Activated CD8-positive, alpha-beta T cell treated with anti-CD3 and anti-CD28 coated beads, Interleukin-2, amount 10 ng/mL, durations not matched to agents 7 days and 5 days (primary cell): ENCODE data around the gene SH3BP4. TPM values are rescaled to one million over a fixed set of nuclear protein-coding genes. Genes with fewer than 3 reads are reported as not detected.

ENCODE experiments used
- ATAC-seq: fragments of 150-1000 bp; cut with Tn5 transposase; one replicate; pipeline ENCODE4 v1.10.0; 2021; ENCODE audit warnings: moderate library complexity
- CTCF ChIA-PET: fragments of 350-600 bp; sonication (Branson Sonifier 250); formaldehyde crosslinking; loops from one replicate; lab custom pipeline; 2021; ENCODE audit warnings: antibody characterized with exemption; lab: Charles Lee
- POLR2A ChIA-PET: fragments of 350-600 bp; sonication (Branson Sonifier 250); formaldehyde crosslinking; loops from one replicate; lab custom pipeline; 2021; ENCODE audit warnings: antibody characterized with exemption; lab: Charles Lee
- DNase-seq: peaks from one replicate; pipeline ENCODE4 v3.0.0-alpha.2; 2020
- H3K27ac Mint-ChIP-seq: one replicate; pipeline ENCODE4 v1.8.0; 2021; ENCODE audit warnings: mild to moderate bottlenecking, mixed read lengths
- H3K27me3 Mint-ChIP-seq: one replicate; pipeline ENCODE4 v1.8.0; 2021; ENCODE audit warnings: low read depth, mixed read lengths
- H3K36me3 Mint-ChIP-seq: one replicate; pipeline ENCODE4 v1.8.0; 2021; ENCODE audit warnings: low read depth, mixed read lengths
- H3K4me1 Mint-ChIP-seq: one replicate; pipeline ENCODE4 v1.8.0; 2021; ENCODE audit warnings: low read depth, mixed read lengths
- H3K4me3 Mint-ChIP-seq: one replicate; pipeline ENCODE4 v1.8.0; 2021; ENCODE audit warnings: mild to moderate bottlenecking, mixed read lengths
- H3K9me3 Mint-ChIP-seq: one replicate; pipeline ENCODE4 v1.8.0; 2022; ENCODE audit warnings: mixed read lengths; ENCODE audit not compliant: insufficient read depth
- total RNA-seq, 2 experiments: library from RNA; stranded (reverse); gene quantifications; one replicate each; pipeline ENCODE4 v1.2.3, GENCODE V29; 2021

SH3BP4 gene
- total RNA-seq, 2 experiments from 2014 or later: not detected

DNA sequence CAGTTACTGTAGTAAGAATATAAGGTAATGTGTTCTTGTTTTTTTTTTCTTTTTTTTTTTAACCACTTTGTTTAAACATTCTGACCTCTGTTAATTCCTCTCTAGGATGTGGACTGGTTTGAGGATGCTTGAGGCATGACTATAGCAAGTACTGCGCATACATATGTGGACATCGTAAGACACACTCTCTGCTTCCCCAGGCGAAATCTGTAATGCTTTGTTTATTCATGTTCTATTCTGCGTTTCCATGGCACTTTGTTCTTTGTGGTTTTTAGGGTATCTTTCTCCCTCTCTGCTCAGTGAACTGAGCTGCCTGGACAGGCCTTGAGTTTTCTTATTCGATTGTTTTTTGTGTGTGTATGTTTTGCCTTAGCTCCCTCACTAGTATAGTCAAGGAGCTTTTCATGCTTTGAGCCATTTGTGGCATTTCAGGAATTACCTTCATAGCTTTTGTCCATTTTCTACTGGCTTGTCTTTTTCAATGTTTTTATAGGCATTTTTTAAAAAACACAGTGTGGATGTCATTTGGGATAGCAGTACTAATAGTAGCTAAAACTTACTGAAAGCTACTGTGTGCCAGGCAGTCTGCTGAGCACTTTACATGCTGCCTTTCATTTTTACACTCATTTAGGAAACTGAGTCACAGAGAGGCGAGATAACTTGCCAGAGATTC, 1.9 kb upstream of the SH3BP4 start:
- H3K27ac Mint-ChIP-seq: no peak overlapping the region
- no peaks in the 10 kb centered on the region for H3K9me3 Mint-ChIP-seq
- peaks cover 2% of the 10 kb centered on the region for H3K4me1 Mint-ChIP-seq
- ChIA-PET POLR2A (interaction anchor here (0.6 kb wide), 1 partner anchor 8 kb away, joined by 3 read pairs; no protein-coding TSS in a partner anchor), CTCF (no interaction called here)
- peaks cover 54% of the 10 kb centered on the region for H3K27me3 Mint-ChIP-seq
- H3K4me3 Mint-ChIP-seq: no peak overlapping the region
- DNase-seq (no peak), ATAC-seq (no peak)
- H3K36me3 Mint-ChIP-seq: no peaks in the 10 kb centered on the region

DNA sequence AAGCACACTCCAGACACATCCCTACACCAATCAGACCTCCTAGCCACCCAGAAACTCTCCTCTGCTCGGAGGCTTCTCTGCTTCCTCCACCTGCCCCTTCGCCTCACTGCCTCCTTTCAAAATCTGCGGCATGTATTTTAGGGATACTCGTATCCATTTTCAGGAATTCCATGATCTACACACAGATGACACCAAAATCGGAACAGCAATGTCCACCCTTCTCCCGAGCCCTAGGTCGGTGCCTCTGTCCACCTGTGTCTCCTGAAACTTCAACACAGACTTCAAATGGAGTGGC, 1.4 kb upstream of the SH3BP4 start:
- CTCF ChIA-PET: no interaction called here

DNA sequence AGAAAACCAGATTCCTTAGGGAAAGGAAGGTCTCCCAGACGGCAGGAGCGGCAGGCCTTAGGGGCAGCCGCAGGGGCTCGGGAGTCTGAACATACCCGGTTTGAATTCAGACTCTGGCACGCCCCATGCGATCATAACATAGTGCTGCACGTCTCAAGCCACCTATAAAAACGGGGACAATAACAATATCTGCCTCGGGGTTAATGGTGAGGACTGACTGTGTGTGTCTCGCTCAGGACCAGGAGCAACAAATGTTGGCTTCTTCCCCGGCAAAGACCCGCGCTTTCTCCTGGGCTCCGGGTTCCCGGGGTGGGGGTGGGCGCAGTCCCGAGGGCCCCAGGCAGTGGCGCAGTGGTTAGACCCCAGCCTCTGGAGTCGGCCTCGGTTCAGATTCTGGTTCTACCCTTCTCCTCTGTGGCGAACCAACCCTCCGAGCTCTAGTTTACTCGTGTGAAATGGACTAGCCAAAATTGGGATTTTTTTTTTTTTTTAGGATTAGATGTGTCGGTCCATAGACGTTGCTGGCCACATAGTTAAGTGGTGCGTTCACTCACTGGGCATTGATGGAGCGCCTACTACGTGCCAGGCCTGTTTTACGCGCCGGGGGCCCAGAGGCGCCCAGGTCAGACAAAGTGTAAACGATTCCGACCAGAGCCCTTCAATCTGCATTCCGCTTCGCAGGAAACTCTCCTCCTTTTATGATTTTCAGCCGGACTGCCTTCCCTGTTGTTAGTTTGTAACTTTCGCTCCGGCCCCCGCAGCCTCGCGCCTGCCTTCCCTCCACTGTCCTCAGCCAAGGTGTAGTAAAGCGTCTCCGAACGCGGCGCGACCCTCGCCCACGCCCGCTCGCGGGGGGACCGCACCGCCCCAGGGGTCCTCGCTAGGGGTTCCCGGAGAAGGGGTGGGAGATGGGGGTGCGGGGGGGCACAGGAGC, 820 bp upstream of the SH3BP4 start:
- peak overlapping the region; percentile 67 for H3K4me3 Mint-ChIP-seq

More for the DNA sequence above, 1.4 kb upstream of the SH3BP4 start:
- POLR2A ChIA-PET: no interaction called here
- ATAC-seq: no peak
- DNase-seq: no peak
- no peak overlapping the region for H3K4me3 Mint-ChIP-seq
- H3K27ac Mint-ChIP-seq: no peak overlapping the region
- H3K27me3 Mint-ChIP-seq: peaks cover 54% of the 10 kb centered on the region
- peaks cover 2% of the 10 kb centered on the region for H3K4me1 Mint-ChIP-seq
- no peaks in the 10 kb centered on the region for H3K9me3 Mint-ChIP-seq
- H3K36me3 Mint-ChIP-seq: no peaks in the 10 kb centered on the region

DNA sequence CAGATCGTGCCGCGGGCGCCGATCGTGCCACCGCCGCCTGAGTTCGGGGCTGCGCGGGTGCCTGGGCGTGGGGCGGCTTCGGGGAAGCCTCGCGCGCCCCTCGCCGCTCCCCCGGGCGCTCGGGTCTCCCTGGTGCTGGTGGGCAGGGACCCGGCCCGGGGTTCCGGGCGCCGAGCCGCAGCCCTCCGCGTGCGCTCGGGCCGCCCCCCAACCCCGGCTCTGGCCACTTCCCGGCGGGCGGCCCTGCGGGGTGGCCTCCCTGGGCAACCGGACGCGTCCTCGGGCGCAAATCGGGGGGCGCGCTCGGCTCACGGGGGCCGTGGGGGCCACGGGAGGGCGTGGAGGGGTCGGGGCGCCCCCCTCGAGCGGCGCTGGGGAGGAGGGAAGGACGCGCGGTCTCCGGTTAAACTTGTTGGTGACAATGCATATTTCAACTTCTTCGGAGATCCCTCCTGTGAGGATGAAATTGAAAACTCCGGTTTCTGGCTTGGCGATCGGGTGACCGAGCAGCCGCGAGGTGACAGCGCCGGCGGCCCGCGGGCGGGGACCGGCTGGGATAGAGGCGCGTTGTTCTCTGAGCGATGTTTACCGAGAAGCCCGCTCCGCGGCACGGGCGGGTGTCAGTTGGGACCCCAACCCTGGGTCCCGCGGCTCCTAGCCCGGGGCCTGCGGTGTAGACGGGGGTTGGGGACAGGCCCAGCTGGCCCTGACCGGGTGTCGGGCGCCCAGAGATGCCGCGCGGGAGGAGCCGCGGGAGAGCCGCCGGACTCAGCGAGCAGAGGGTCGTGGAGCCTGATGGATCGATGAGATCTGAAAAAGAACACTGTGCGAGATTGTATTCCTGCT, 676 bp downstream of the SH3BP4 start:
- ChIA-PET CTCF (no interaction called here), POLR2A (no interaction called here)
- Mint-ChIP-seq H3K27me3 (peaks cover 58% of the 10 kb centered on the region), H3K4me3 (no peak overlapping the region), H3K36me3 (no peaks in the 10 kb centered on the region), H3K9me3 (no peaks in the 10 kb centered on the region), H3K4me1 (peaks cover 2% of the 10 kb centered on the region), H3K27ac (no peak overlapping the region)
- DNase-seq (no peak), ATAC-seq (peak; percentile 25)

More for the DNA sequence above, 820 bp upstream of the SH3BP4 start:
- no peaks in the 10 kb centered on the region for H3K36me3 Mint-ChIP-seq
- ATAC-seq (no peak), DNase-seq (no peak)
- H3K27me3 Mint-ChIP-seq: peaks cover 59% of the 10 kb centered on the region
- H3K4me1 Mint-ChIP-seq: peaks cover 2% of the 10 kb centered on the region
- CTCF ChIA-PET: no interaction called here
- H3K27ac Mint-ChIP-seq: no peak overlapping the region
- POLR2A ChIA-PET: no interaction called here
- H3K9me3 Mint-ChIP-seq: no peaks in the 10 kb centered on the region

DNA sequence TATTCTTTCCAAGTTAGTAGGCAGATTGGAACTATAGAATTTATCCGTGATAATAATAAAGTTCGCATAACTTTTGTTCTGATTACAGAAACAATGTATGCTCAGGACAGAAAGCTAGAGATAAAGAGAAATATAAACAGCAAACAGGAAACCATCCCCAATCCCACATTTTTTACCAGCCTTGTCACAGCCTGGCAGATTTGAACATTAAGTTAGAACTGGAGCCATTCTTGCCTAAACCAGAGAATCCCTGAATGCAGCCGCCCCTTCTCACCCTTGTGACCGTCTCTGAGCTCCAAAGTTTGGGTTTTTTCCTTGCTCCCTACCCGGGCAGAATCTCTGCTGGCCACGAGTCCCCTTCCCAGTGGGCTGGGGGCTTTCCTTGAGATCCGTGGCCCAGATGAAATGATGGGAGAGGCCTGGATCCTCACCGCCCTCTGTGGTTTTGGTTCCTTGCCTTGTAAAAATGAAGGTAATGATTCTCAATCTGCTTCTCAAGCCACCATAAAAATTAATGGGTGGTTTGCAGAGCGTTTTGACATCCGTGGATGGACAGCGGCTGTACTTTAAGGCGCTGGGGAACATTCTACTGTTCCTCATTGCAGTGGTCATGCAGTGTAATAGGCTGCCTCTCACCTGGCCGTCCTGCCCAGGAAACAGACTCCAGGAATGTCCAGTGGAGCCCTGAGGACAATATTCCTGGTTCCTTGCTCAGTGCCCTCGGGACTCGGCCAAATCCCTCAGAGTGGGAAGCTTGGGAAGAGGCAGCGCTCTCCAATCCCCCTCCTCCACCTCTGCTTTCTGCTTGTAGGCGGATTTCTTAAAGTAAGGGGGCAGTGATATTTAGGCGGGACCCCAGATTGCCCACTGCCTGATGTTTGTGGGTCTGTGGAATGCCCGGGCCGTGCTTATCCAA, 1.6 kb downstream of the SH3BP4 start:
- peaks cover 2% of the 10 kb centered on the region for H3K4me1 Mint-ChIP-seq
- ChIA-PET POLR2A (no interaction called here), CTCF (no interaction called here)
- peaks cover 56% of the 10 kb centered on the region for H3K27me3 Mint-ChIP-seq
- H3K27ac Mint-ChIP-seq: no peak overlapping the region
- no peaks in the 10 kb centered on the region for H3K36me3 Mint-ChIP-seq
- ATAC-seq (no peak), DNase-seq (no peak)
- no peaks in the 10 kb centered on the region for H3K9me3 Mint-ChIP-seq
- no peak overlapping the region for H3K4me3 Mint-ChIP-seq

DNA sequence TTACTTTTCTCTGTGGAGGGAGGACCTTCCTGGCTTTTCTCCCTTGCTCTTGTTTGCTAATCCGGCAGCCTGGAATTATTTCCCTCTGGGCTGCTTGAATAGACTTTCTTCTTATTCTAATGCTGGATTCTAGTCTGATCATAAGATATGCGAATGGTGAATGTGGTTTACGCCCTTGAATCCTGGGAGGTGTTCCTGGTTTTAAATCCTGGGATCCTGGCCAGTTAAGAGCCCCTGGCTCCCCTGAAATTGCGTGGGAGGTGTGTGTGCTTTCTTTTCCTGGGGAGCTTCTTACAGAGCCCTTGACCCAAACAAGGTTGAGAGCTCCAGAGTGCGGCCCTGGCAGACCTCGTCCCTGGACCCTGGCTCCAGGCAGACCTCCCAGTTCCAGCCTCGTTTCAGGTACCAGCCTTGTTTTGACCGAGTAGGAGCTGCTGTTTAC, 2.8 kb downstream of the SH3BP4 start:
- H3K27me3 Mint-ChIP-seq: peaks cover 45% of the 10 kb centered on the region
- POLR2A ChIA-PET: no interaction called here
- no peak for ATAC-seq
- H3K27ac Mint-ChIP-seq: no peak overlapping the region
- CTCF ChIA-PET: no interaction called here
- DNase-seq: no peak
- H3K4me1 Mint-ChIP-seq: peaks cover 2% of the 10 kb centered on the region
- no peak overlapping the region for H3K4me3 Mint-ChIP-seq
- no peaks in the 10 kb centered on the region for H3K9me3 Mint-ChIP-seq
- no peaks in the 10 kb centered on the region for H3K36me3 Mint-ChIP-seq

DNA sequence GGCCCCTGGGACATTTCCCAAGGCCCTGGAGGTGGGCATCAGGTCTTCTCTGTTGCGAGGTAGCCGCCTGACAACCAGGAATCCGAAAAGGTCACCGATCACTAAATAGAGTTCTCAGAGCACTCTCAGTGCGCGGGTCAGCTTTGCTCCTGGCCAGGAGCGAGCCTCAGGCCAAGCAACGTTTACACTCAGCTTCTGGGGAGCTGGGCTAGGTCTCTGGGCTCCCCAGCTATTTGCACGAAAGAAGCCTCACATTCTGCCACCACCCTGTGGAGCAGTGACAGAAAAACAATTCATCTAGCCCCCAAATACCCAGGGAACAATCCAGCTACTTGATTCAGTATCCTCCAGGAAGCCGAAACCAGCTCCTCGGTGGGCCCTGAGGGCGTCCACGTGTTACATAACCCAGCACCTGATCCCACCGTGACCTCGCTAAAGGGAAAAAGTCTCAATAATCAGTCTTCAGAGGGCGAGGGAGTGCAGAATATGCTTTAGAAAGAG, 3.3 kb downstream of the SH3BP4 start:
- ChIA-PET POLR2A (no interaction called here), CTCF (no interaction called here)
- Mint-ChIP-seq H3K27ac (no peak overlapping the region), H3K27me3 (peaks cover 40% of the 10 kb centered on the region), H3K36me3 (no peaks in the 10 kb centered on the region), H3K9me3 (no peaks in the 10 kb centered on the region), H3K4me1 (peaks cover 2% of the 10 kb centered on the region), H3K4me3 (no peak overlapping the region)
- no peak for ATAC-seq
- DNase-seq: no peak

DNA sequence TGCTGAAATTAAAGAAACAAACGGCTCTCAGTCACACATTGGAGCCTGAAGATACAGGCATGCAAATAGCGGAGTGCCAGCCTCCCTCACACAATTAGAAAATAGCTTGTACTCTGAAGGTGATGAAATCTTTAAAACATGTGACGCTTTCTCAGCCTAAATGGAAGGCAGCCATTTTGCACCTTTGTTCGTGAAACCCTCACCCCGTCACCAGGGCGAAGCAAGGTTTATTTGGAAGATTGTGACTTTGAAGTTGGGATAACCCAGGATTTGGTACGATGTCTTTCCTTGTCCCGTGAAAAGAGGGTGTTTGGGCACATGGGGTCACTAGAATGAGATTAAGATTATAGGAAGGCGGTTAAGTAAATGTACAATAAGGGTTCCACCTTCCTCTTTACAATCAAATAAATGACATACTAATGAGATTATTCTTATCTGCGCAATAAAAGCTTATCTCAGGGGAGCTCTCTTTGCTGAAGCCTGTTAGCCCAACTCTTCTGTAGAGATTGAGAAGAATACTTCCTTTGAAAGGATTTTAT, 4.2 kb downstream of the SH3BP4 start:
- Mint-ChIP-seq H3K9me3 (no peaks in the 10 kb centered on the region), H3K27me3 (peaks cover 31% of the 10 kb centered on the region), H3K4me3 (no peak overlapping the region), H3K27ac (no peak overlapping the region), H3K4me1 (peaks cover 2% of the 10 kb centered on the region), H3K36me3 (no peaks in the 10 kb centered on the region)
- ATAC-seq: no peak
- DNase-seq: no peak
- ChIA-PET POLR2A (interaction anchor here (0.6 kb wide), 1 partner anchor 318 kb away, joined by 3 read pairs; no protein-coding TSS in a partner anchor), CTCF (no interaction called here)

DNA sequence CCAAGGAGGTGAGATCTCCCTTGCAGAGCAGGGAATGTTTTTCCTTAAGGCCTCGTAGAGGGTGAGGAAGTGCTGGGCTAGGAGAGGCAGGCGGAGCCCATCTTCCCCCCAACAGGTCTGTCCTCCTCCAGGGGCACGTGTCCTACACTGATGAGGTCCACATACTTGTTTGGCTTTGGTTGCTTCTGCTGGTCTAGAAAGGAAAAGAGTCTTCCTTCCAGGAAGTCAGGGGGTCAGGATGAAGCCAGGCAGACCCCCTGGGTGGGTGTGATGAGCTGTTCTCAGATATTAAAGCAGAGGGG, 6.0 kb downstream of the SH3BP4 start:
- ChIA-PET CTCF (no interaction called here), POLR2A (interaction anchor here (0.6 kb wide), 1 partner anchor 8 kb away, joined by 3 read pairs; no protein-coding TSS in a partner anchor)
- H3K27me3 Mint-ChIP-seq: peaks cover 25% of the 10 kb centered on the region
- DNase-seq: no peak
- H3K27ac Mint-ChIP-seq: no peak overlapping the region
- no peaks in the 10 kb centered on the region for H3K9me3 Mint-ChIP-seq
- H3K4me3 Mint-ChIP-seq: no peak overlapping the region
- H3K36me3 Mint-ChIP-seq: no peaks in the 10 kb centered on the region
- no peak for ATAC-seq
- no peaks in the 10 kb centered on the region for H3K4me1 Mint-ChIP-seq

DNA sequence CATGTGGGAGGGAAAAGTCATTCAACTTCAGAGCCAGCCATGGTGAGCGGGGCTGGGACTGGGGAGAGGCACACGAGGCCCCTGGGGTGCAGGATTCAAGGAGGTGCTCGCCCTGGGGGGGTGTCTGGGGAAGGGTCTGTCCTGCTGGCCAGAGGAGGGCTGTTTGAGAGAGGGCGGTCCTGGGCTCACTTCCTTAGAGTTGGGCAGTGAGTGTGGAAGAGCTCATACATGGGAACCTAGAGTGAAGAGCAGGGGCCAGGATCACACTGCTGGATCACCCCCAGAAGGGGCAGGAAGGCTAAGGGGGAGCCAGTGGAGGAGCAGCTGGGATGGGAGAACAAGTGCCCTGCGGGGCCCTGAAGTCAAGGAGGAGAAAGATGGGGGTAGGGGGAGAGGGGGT, 6.5 kb downstream of the SH3BP4 start:
- Mint-ChIP-seq H3K36me3 (no peaks in the 10 kb centered on the region), H3K4me3 (no peak overlapping the region), H3K27me3 (peaks cover 20% of the 10 kb centered on the region), H3K27ac (no peak overlapping the region), H3K4me1 (no peaks in the 10 kb centered on the region), H3K9me3 (no peaks in the 10 kb centered on the region)
- DNase-seq (no peak), ATAC-seq (no peak)
- CTCF ChIA-PET: no interaction called here
- POLR2A ChIA-PET: interaction anchor here (0.6 kb wide), 1 partner anchor 9 kb away, joined by 3 read pairs; no protein-coding TSS in a partner anchor
